ENCODE data around the gene NR4A3. TPM values are rescaled to one million over a fixed set of nuclear protein-coding genes. Genes with fewer than 3 reads are reported as not detected.

The NR4A3 gene
- total RNA-seq, 5 donors from 2014 or later (not counting 1 experiment from before 2014, with no cell fraction given) = 1.3 to 45.0 (median 1.8) TPM

DNA sequence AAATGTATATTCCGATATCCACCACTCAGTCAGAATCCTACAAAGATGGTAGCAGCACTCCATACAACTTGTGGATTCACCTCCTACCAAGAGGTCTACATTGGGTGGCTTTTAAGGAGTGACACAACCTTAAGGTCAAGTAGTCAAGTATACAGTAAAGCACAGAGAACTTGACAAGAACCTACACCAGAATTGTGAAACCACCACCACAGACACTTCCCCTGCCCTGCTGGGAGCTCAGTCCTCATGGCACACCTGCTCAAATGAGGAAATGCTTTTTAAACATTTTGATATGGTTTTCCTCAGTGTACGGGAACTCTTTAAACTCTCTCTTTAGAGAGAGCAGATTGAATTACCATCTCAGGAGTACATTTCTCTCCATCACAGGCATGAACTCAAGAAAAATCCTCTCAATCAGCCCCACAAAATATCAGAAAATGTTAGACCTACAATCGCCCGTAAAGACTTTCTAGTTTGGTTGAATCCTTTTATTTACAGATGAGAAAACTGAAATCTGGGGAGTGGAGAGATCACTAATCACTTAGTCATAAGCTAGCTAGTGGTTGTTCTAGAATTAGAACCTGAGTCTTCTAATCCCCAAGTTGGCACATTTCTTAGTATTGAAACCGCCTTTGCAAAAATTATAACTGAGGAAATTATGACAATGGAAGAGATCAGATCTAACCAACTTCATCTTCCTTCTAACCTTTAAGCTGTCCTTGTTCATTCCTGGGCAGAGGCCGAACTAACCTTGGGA lies 38.5 kb upstream of the NR4A3 start:
- Mint-ChIP-seq H3K27me3 (peaks cover 14 to 20% of the 10 kb centered on the region in 2 donors), H3K4me3 (no peak overlapping the region), H3K36me3 (no peaks in the 10 kb centered on the region), H3K27ac (no peak overlapping the region), H3K9me3 (no peaks in the 10 kb centered on the region), H3K4me1 (no peaks in the 10 kb centered on the region)
- WGBS (ENCODE audit: insufficient coverage) = no CpG with 5 or more reads among the region's 6 CpGs
- ChIA-PET CTCF (no interaction called here), POLR2A (no interaction called here)
- Histone ChIP-seq H3K4me1 (ENCODE audit: control insufficient read depth in 1 of 2, extremely low read depth in 1 of 2, insufficient read depth in 2 of 2, low read length in 2 of 2) (no peaks in the 10 kb centered on the region), H3K36me3 (ENCODE audit: control insufficient read depth in 2 of 2, extremely low read depth in 1 of 2, insufficient read depth in 1 of 2, low read length in 1 of 2) (no peaks in the 10 kb centered on the region), H3K9me3 (no peaks in the 10 kb centered on the region), H3K4me3 (ENCODE audit: control insufficient read depth in 1 of 2, extremely low read depth in 1 of 2, low read length in 1 of 2) (no peak overlapping the region), H3K27ac (ENCODE audit: low read length) (no peak overlapping the region), H3K27me3 (replicated peaks in 1 of 2; ENCODE audit: control insufficient read depth in 2 of 2, extremely low read depth in 1 of 2, insufficient read depth in 2 of 2, low read length in 1 of 2) (peaks cover 0 to 3% of the 10 kb centered on the region in 2 experiments)
- ATAC-seq (replicated peaks in 1 of 4) (no peak), DNase-seq (no peak)

DNA sequence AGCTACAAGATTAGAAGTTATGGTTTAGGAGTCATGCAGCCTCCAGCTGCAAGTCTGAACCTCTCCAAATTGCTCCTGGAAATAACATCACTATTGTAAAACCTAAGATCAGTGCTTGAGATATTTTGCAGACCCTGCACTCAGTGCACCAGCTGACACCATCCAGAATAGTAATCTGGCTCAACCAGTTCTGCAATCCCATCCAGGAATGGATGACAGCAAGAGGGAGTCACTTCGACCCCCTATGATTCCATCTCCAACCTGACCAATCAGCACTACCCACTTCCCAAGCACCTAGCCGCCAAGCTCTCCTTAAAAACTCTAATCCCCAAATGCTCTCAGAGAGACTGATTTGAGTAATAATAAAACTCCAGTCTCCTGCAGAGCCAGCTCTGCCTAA lies 37.9 kb upstream of the NR4A3 start:
- ChIA-PET CTCF (no interaction called here), POLR2A (no interaction called here)
- no peaks in the 10 kb centered on the region for H3K4me1 Mint-ChIP-seq

DNA sequence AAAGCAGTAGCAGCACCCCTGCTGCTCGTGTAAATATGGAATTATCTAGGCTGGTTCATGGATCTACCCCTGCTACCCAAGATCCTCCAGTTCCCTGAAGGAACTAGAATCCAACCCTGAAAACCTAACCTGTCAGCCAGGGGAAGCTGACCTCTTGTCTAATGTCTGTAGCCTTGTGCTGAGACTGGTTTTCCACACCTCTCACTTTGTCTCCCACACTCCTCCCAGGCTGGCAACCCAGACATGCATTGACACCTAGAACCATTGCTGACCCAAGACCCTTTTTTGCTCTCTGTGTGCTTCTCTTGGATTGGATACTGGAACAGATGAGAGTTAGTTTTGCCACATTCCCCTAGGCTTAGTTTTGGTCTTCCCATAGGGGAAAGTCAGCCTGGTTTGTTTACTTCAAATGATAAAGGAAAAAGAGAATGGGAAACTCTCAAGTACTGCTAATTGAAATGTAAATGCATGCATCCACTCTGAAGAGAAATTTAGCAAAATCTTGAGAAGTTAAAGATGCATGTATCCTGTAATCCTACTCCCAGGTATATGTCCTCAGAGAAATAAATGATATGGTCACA lies 36.6 kb upstream of the NR4A3 start:
- DNase-seq = no peak
- Histone ChIP-seq H3K4me3 (ENCODE audit: control insufficient read depth in 1 of 2, extremely low read depth in 1 of 2, low read length in 1 of 2) (no peak overlapping the region), H3K9me3 (no peaks in the 10 kb centered on the region), H3K4me1 (ENCODE audit: control insufficient read depth in 1 of 2, extremely low read depth in 1 of 2, insufficient read depth in 2 of 2, low read length in 2 of 2) (no peaks in the 10 kb centered on the region), H3K27ac (ENCODE audit: low read length) (no peak overlapping the region), H3K27me3 (replicated peaks in 1 of 2; ENCODE audit: control insufficient read depth in 2 of 2, extremely low read depth in 1 of 2, insufficient read depth in 2 of 2, low read length in 1 of 2) (peaks cover 0 to 3% of the 10 kb centered on the region in 2 experiments), H3K36me3 (ENCODE audit: control insufficient read depth in 2 of 2, extremely low read depth in 1 of 2, insufficient read depth in 1 of 2, low read length in 1 of 2) (no peaks in the 10 kb centered on the region)
- no peaks in the 10 kb centered on the region for H3K9me3 Mint-ChIP-seq
- ChIA-PET POLR2A (interaction anchor here in 1 of 2 donors (0.8 kb wide), 1 partner anchor 40 kb away, joined by 7 read pairs; no protein-coding TSS in a partner anchor), CTCF (no interaction called here)
- WGBS (ENCODE audit: insufficient coverage) = 50% methylated on average over 1 of the region's 1 CpG
- H3K27me3 Mint-ChIP-seq = peaks cover 14 to 20% of the 10 kb centered on the region in 2 donors
- H3K4me3 Mint-ChIP-seq = no peak overlapping the region
- no peak overlapping the region for H3K27ac Mint-ChIP-seq
- no peak for ATAC-seq (replicated peaks in 1 of 4)
- no peaks in the 10 kb centered on the region for H3K36me3 Mint-ChIP-seq
- no peaks in the 10 kb centered on the region for H3K4me1 Mint-ChIP-seq

More for the DNA sequence above, 37.9 kb upstream of the NR4A3 start:
- no peaks in the 10 kb centered on the region for H3K9me3 Mint-ChIP-seq
- H3K27me3 ChIP-seq (replicated peaks in 1 of 2; ENCODE audit: control insufficient read depth in 2 of 2, extremely low read depth in 1 of 2, insufficient read depth in 2 of 2, low read length in 1 of 2) = peaks cover 0 to 3% of the 10 kb centered on the region in 2 experiments
- no peaks in the 10 kb centered on the region for H3K4me1 ChIP-seq (ENCODE audit: control insufficient read depth in 1 of 2, extremely low read depth in 1 of 2, insufficient read depth in 2 of 2, low read length in 2 of 2)
- no peaks in the 10 kb centered on the region for H3K36me3 ChIP-seq (ENCODE audit: control insufficient read depth in 2 of 2, extremely low read depth in 1 of 2, insufficient read depth in 1 of 2, low read length in 1 of 2)
- DNase-seq = no peak
- 50% methylated on average over 1 of the region's 2 CpGs for WGBS (ENCODE audit: insufficient coverage)
- H3K27ac Mint-ChIP-seq = no peak overlapping the region
- no peaks in the 10 kb centered on the region for H3K9me3 ChIP-seq
- no peak overlapping the region for H3K4me3 ChIP-seq (ENCODE audit: control insufficient read depth in 1 of 2, extremely low read depth in 1 of 2, low read length in 1 of 2)
- H3K36me3 Mint-ChIP-seq = no peaks in the 10 kb centered on the region
- no peak for ATAC-seq (replicated peaks in 1 of 4)
- H3K27me3 Mint-ChIP-seq = peaks cover 14 to 20% of the 10 kb centered on the region in 2 donors
- no peak overlapping the region for H3K27ac ChIP-seq (ENCODE audit: low read length)
- H3K4me3 Mint-ChIP-seq = no peak overlapping the region

DNA sequence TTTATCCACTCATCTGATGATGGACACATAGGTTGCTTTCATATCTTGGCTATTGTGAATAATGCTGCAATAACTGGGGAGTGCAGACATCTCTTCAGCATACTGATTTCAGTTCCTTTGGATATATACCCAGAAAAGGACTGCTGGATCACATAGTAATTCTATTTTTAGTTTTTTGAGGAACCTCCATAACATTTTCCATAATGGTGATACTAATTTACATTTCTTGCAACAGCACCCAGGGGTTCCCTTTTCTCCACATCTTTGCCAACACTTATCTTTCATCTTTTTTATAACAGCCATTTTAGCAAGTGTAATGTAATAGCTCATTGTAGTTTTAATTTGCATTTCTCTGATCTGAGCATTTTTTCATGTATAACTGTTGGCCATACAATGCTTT lies 34.1 kb upstream of the NR4A3 start:
- CTCF ChIA-PET = no interaction called here

DNA sequence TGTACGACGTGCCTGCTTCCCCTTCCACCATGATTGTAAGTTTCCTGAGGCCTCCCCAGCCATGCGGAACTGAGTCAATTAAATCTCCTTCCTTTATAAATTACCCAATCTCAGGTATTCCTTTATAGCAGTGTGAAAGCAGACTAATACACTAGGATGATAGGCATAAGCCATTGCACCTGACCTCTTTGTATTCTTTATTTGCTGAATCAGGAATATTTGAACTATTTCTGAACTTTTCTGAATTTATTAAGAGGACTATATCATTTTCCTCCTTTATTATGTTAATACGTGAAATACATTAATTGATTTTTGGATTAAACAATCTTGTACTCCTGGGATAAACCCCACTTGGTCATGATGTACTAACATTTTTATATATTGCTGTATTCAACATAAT lies 28.2 kb upstream of the NR4A3 start:
- Mint-ChIP-seq H3K9me3 (peaks cover 0 to 4% (median 0%) of the 10 kb centered on the region in 3 donors), H3K27ac (no peak overlapping the region), H3K4me1 (no peaks in the 10 kb centered on the region), H3K27me3 (peaks cover 14 to 19% of the 10 kb centered on the region in 2 donors), H3K4me3 (no peak overlapping the region), H3K36me3 (no peaks in the 10 kb centered on the region)
- Histone ChIP-seq H3K4me1 (ENCODE audit: control insufficient read depth in 1 of 2, extremely low read depth in 1 of 2, insufficient read depth in 2 of 2, low read length in 2 of 2) (no peaks in the 10 kb centered on the region), H3K9me3 (no peaks in the 10 kb centered on the region), H3K36me3 (ENCODE audit: control insufficient read depth in 2 of 2, extremely low read depth in 1 of 2, insufficient read depth in 1 of 2, low read length in 1 of 2) (no peaks in the 10 kb centered on the region), H3K4me3 (ENCODE audit: control insufficient read depth in 1 of 2, extremely low read depth in 1 of 2, low read length in 1 of 2) (no peak overlapping the region), H3K27ac (ENCODE audit: low read length) (no peak overlapping the region), H3K27me3 (replicated peaks in 1 of 2; ENCODE audit: control insufficient read depth in 2 of 2, extremely low read depth in 1 of 2, insufficient read depth in 2 of 2, low read length in 1 of 2) (no peaks in the 10 kb centered on the region)
- WGBS (ENCODE audit: insufficient coverage) = no CpG with 5 or more reads among the region's 4 CpGs
- ATAC-seq (replicated peaks in 1 of 4) = no peak
- CTCF ChIA-PET = interaction anchor here in 1 of 2 donors (0.6 kb wide), 1 partner anchor 249 kb away, joined by 3 read pairs; no protein-coding TSS in a partner anchor
- DNase-seq = no peak
- POLR2A ChIA-PET = interaction anchor here in 1 of 2 donors (0.7 kb wide), 1 partner anchor 72 kb away, joined by 3 read pairs; no protein-coding TSS in a partner anchor

More for the DNA sequence above, 34.1 kb upstream of the NR4A3 start:
- DNase-seq (no peak), ATAC-seq (replicated peaks in 1 of 4) (no peak)
- peaks cover 0 to 4% (median 0%) of the 10 kb centered on the region in 3 donors for H3K9me3 Mint-ChIP-seq
- H3K4me3 Mint-ChIP-seq = no peak overlapping the region
- H3K27me3 Mint-ChIP-seq = peaks cover 20% of the 10 kb centered on the region in 2 donors
- Histone ChIP-seq H3K4me3 (ENCODE audit: control insufficient read depth in 1 of 2, extremely low read depth in 1 of 2, low read length in 1 of 2) (no peak overlapping the region), H3K4me1 (ENCODE audit: control insufficient read depth in 1 of 2, extremely low read depth in 1 of 2, insufficient read depth in 2 of 2, low read length in 2 of 2) (no peaks in the 10 kb centered on the region), H3K9me3 (no peaks in the 10 kb centered on the region), H3K27ac (ENCODE audit: low read length) (no peak overlapping the region), H3K36me3 (ENCODE audit: control insufficient read depth in 2 of 2, extremely low read depth in 1 of 2, insufficient read depth in 1 of 2, low read length in 1 of 2) (no peaks in the 10 kb centered on the region), H3K27me3 (replicated peaks in 1 of 2; ENCODE audit: control insufficient read depth in 2 of 2, extremely low read depth in 1 of 2, insufficient read depth in 2 of 2, low read length in 1 of 2) (no peaks in the 10 kb centered on the region)
- POLR2A ChIA-PET = interaction anchor here in 1 of 2 donors (0.6 kb wide), 1 partner anchor 13 kb away, joined by 7 read pairs; no protein-coding TSS in a partner anchor
- no peak overlapping the region for H3K27ac Mint-ChIP-seq
- H3K36me3 Mint-ChIP-seq = no peaks in the 10 kb centered on the region
- H3K4me1 Mint-ChIP-seq = no peaks in the 10 kb centered on the region

DNA sequence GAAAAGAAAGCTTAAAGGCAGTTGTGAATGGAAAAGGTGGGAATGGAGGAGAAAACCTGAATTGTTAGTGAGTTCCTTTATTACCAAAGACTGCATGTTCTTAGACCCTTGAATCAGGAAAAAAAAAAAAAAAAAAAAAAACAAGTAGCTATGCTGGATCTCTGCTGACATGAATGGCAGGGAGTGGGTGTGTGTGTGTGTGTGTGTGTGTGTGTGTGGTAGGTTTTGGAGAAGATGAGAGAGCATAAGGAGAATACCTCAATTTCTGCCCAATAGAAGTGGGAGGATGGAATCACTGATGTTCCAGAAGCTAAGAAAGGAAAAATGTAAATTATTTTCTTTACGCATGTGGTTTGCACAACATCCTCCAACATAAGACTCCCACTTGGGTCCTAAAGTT lies 25.5 kb upstream of the NR4A3 start:
- no CpG with 5 or more reads among the region's 1 CpG for WGBS (ENCODE audit: insufficient coverage)
- ATAC-seq (replicated peaks in 1 of 4) (no peak), DNase-seq (no peak)
- Mint-ChIP-seq H3K36me3 (no peaks in the 10 kb centered on the region), H3K27me3 (peaks cover 9 to 16% of the 10 kb centered on the region in 2 donors), H3K27ac (no peak overlapping the region), H3K9me3 (no peaks in the 10 kb centered on the region), H3K4me3 (no peak overlapping the region), H3K4me1 (no peaks in the 10 kb centered on the region)
- Histone ChIP-seq H3K4me3 (ENCODE audit: control insufficient read depth in 1 of 2, extremely low read depth in 1 of 2, low read length in 1 of 2) (no peak overlapping the region), H3K9me3 (no peaks in the 10 kb centered on the region), H3K36me3 (ENCODE audit: control insufficient read depth in 2 of 2, extremely low read depth in 1 of 2, insufficient read depth in 1 of 2, low read length in 1 of 2) (no peaks in the 10 kb centered on the region), H3K27me3 (replicated peaks in 1 of 2; ENCODE audit: control insufficient read depth in 2 of 2, extremely low read depth in 1 of 2, insufficient read depth in 2 of 2, low read length in 1 of 2) (no peaks in the 10 kb centered on the region), H3K27ac (ENCODE audit: low read length) (no peak overlapping the region), H3K4me1 (ENCODE audit: control insufficient read depth in 1 of 2, extremely low read depth in 1 of 2, insufficient read depth in 2 of 2, low read length in 2 of 2) (no peaks in the 10 kb centered on the region)
- ChIA-PET CTCF (interaction anchor here in 1 of 2 donors (0.5 kb wide), 1 partner anchor 216 kb away, joined by 3 read pairs; no protein-coding TSS in a partner anchor), POLR2A (interaction anchor here in 1 of 2 donors (0.6 kb wide), 2 partner anchors 23 to 209 kb away, joined by 4 to 5 read pairs; no protein-coding TSS in a partner anchor)
